ENCODE data around the gene PLD1.
"Not testable (repeated sequence)": the region's sequence is repeated elsewhere in the genome, so short reads cannot be mapped to it uniquely, and the experiment has no call there.

Gene PLD1

DNA sequence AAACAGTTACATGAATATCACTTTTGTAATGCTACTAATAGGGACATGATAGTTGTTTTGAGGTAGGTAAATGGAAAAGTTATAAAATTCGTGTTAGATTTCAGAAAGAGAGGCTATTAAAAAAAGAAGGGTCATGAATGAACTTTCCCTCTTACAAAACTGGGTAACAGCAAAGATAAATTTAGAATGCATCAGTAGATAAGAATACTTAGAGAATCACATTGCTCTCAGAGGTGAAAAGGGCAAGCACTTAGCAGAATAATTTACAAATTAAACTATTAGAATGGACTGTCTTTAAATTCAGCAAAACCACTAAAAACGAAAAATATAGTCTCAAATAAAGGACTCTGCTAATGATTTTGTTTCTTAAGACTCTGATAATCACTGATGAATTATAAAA lies 167.2 kb downstream of the PLD1 start:
- FAIRE-seq (no peak), DNase-seq (ENCODE audit: insufficient read length, low spot score) (no peak)

DNA sequence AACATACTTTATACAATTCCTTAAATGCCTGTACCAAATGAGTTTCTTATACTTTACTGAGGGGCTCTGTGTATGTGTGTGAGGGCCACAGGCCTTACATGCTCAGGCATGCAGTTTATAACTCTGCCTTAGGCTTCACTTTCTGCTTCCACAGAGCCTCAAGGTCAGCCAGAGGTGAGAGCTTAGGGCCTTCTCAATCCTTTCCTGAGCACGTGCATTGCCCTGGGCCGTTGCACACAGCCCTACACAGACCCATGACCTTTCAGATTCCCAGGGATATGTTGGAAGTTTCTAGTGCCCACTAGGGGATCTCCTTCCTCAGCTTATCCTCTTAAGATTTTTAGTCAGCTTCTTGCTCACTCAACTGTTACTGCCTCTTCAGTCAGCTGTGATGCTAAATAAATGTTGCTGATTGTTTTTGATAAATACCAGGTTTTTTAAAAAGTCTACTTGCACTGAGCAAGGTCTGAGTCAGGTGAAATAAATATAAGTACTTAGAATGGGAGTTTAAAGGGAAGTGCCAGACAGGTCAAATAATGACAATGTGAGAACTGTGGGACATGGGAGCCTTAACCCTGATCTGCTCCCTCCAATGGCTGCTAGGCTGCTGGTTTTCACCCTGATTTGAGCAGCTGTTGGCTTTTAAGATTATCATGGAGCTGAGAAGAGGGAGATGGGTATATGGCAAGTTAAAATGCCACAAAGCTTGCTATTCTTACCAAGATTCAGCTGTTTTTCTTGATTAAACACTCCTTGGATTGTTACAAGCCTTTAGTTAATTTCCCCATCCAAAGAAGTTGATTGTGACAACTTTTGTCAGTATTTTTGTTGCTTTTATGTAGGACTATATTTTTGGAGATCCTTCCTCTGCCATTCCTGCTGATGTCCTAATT lies 169.5 kb downstream of the PLD1 start:
- FAIRE-seq, result no peak
- peak; percentile 41 for DNase-seq (ENCODE audit: insufficient read length, low spot score)

DNA sequence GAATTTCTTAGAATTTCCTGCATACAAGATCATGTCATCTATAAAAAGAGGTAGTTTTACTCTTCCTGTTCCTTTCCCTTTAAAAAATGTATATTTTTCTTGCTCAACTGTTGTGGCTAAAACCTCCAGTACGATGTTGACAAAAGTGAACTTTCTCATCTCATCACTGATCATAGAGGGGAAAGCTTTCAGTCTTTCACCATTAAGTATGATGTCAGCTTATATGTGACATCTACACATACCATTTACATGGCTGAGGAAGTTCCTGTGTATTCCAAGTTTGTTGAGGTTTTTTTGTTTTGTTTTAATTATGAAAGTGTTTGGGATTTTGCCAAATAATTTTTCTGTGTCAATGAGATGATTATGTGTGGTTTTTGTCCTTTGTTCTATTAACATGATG lies 173.6 kb downstream of the PLD1 start:
- no peak for FAIRE-seq
- DNase-seq (ENCODE audit: insufficient read length, low spot score), result no peak

DNA sequence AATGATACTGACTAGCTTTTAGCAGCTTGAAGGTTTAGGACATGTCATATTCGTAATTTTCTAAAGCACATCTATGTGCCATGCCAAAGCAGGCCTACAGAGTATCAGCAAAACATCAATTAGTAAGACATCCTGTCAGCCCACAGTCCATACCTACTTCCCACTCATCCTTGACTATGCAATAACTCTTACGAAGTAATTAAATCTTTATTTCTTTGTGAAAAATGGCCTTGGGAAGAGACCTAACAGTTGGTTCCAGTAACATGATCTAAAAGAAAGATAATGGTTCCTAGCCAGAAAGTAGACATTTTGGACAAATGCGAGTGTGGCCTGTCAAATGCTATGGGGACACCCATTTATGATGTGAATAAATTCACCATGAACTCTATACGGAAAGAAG lies 177.5 kb downstream of the PLD1 start:
- FAIRE-seq (no peak), DNase-seq (ENCODE audit: insufficient read length, low spot score) (no peak)

DNA sequence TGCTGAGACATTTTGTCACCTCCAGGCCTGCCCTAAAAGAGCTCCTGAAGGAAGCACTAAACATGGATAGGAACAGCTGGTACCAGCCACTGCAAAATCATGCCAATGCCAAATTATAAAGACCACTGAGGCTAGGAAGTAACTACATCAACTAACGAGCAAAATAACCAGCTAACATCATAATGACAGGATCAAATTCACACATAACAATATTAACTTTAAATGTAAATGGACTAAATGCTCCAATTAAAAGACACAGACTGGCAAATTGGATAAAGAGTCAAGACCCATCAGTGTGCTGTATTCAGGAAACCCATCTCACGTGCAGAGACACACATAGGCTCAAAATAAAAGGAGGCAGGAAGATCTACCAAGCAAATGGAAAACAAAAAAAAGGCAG lies 183.5 kb downstream of the PLD1 start:
- not testable (repeated sequence) for FAIRE-seq

DNA sequence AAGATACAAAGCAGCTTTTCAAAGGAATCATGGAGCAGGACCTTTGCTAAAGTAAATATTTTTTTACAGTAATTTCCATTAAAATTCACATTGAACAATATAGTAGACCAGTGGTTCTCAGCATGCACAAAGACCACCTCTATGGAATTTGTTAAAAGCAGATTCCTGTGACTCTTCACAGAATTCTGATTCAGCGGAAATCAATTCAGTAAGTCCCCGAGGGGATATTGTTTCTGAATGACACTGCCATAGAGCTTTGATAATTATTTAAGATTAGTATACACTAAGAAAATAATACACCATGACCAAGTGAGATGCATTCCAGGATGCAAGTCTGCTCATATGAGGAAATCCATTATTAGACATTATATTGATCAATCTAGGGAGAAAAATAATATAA lies 188.2 kb downstream of the PLD1 start:
- FAIRE-seq (no peak), DNase-seq (ENCODE audit: insufficient read length, low spot score) (peak; percentile 17)

More for the DNA sequence above, 183.5 kb downstream of the PLD1 start:
- not testable (repeated sequence) for DNase-seq (ENCODE audit: insufficient read length, low spot score)

DNA sequence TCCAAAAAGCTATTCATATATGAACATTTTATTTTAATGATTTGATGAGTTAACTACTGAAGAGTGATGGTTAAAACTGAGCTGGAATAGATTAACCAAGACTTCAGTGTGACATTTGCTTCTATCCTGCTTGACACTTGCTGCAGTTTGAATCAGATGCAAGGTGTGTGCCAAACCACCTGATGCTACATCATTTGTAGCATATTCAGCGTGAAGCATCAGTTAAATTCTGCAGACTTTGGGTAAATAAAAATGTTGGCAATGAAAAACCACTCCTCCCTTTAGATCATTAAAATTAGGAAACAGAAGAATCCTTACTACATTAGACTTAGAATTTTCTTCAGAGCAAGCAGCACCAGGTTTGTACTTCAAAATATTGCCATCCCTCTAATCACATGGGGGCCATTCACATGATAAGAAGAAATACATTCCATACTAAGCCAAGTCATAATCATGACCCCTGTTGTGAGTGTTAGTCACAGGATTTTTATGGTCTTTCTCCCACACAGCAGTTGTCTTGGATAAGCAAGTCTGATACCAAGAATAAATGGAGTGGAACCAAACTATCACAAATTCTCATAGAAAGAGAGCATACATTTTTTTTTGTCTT lies 189.4 kb downstream of the PLD1 start:
- FAIRE-seq (no peak), DNase-seq (ENCODE audit: insufficient read length, low spot score) (peak; percentile 19)

DNA sequence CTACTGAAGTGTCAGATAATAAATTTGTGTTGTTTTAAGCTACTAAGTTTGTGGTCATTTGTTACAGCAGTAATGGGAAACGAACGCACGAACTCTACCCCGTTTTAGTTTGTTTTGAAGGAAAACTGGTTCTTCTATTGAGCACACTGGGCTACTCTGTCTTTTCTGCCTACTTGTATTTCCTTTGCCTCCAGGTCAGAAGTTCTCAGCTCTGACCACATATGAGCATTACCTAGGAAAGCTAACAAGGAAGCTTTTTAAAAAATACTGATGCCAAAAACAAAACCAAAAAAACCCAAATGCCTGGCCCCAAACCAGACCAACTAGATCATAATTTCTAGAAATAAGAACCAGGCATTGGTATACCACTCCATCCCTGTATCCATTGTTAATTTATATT lies 193.5 kb downstream of the PLD1 start:
- FAIRE-seq (no peak), DNase-seq (ENCODE audit: insufficient read length, low spot score) (no peak)

DNA sequence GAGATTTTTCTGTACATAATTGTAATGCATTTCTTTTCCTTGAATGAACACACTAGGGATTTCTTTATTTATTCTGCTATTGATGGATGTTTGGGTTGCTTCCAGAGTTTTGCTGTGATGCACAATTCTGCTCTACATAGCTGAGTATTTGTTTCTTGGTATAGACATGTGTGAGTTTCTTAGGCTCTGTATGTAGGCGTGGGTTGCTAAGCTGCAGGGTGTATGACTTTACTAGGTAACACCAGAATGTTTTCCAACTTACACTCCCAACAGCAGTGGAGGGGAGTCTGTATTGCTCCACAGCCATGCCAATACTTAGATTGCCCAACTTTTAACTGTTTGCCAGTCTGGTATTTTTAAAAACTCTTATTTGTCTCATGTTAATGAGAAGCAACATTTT lies 194.6 kb downstream of the PLD1 start:
- FAIRE-seq, result no peak
- DNase-seq (ENCODE audit: insufficient read length, low spot score), result no peak

DNA sequence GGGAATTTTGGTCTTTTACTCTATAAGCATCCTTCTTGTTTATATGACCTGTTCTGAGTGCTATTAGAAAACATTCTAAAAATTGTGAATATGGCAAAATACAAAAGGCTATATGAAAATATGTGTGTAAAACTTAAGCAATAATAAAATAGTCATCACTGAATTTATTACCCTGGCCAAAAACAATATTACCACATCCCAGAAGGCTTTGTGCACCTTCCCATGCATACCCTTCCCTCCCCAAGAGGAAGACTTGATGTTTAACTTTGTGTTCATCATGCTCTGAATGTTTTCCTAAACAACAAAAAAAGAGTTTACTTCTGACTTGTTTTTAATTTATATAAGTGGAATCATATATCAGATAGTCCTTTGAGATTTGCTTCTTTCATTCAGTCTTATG lies 195.0 kb downstream of the PLD1 start:
- no peak for DNase-seq (ENCODE audit: insufficient read length, low spot score)
- FAIRE-seq, result no peak

DNA sequence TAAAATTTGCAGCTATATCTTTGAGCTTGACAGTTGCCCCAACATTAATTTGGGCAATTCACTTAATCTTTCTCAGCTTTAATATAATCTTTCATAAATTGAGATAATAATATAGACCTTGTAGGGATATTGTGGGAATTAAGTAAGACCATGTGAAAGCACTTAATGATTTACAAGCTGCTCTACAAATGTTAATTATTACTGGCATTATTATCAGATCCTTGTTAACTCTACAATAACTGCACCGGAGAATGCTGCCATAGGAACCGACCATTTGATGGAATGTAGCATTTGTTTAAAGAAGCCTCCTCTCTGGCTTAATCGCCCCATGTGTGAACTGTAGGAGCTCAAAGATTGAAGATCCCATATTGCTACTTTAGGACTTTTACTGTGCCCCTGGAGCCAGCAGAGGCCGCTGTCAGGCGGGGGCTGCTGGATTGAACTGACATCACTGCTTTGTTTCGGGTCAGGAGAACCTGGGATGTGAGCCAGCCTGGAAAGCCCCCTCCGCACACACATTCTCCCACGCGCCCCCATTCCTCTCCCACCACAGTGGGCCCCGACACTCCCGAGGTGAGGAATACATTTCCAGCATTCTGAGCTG lies 195.9 kb downstream of the PLD1 start:
- DNase-seq (ENCODE audit: insufficient read length, low spot score) (peak; percentile 28), FAIRE-seq (no peak)

DNA sequence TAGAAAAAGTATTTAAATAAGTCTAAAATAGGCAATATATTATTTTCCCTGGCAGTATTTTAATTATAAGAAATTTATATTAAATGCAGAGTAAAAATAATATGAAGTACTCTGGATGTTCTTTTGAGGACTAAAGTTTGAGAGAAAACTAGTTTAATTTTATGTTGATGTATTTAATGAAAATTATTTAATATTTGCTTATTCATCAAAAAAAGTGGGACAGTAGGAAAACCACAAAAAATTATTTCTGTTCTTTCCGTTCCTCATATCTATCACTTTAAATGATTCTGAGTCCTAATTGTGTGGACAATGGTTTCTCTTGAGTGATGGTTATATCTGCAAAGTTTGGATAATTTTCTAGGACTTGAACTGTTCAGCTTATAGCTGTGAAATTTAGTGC lies 202.8 kb downstream of the PLD1 start:
- FAIRE-seq (no peak), DNase-seq (ENCODE audit: insufficient read length, low spot score) (no peak)

DNA sequence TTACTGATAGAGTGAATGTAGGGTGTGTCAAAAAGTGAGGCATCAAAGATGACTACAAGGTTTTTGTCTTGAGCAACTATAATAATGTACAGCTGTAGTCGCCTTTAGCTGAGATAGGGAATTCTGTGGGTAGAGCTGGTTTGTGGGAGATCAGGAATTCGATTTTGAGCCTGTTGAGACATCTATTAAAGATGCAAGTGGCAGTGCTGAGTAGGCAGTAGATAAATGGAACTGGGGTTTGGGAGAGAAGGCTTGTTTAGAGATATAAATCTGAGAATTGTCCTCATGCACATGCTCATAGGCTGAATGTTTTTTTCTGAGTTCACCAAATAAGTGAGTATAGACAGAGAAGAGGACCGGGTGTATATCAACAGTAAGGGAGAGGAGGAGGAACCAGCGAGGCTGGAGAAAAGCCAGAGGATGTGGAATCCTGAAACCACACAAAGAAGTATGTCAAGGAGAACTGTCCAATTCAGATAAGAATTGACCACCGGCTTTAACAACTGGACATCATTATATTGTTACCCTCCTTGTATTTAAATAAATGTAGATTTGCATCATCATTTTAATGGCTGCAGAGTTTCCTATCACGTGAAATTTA lies 204.0 kb downstream of the PLD1 start:
- no peak for DNase-seq (ENCODE audit: insufficient read length, low spot score)
- FAIRE-seq, result no peak

DNA sequence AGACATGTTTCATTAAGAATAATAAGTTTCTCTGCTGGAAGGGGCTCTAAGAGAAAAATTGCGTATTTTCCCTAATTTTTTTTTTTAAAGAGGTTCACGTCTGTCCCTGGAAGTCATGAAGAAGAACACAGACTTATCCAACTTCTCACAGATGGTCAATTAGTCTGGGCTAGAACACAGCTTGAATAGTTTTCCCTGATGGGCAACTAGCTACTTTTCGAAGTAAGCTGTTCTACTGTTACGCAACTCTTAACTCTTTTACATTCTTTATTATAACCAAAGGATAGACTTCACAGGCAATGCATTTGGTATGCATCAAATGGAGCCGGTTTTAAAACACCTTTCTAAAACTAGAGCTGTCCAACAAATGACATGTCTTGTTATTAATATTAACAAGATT lies 205.9 kb downstream of the PLD1 start:
- DNase-seq (ENCODE audit: insufficient read length, low spot score) (no peak), FAIRE-seq (no peak)

DNA sequence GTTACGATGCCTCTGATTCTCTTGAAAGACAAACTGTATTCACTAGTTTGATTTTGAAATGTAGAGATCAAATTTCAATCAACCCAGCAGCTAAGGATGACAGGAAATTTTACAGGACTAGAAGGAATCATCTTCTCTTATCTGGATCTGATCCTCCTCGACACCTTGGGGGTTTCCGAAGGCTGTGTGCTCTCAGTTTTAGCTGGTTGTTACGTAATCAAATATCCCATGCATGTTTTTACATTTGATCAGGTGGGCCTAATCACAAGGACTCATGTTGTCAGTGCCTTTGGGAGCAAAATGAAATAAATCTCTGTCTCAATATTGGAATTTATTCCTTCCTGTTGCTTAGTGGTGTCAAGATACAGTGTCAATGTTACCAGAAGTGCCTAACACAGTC lies 208.2 kb downstream of the PLD1 start:
- FAIRE-seq (no peak), DNase-seq (ENCODE audit: insufficient read length, low spot score) (no peak)

DNA sequence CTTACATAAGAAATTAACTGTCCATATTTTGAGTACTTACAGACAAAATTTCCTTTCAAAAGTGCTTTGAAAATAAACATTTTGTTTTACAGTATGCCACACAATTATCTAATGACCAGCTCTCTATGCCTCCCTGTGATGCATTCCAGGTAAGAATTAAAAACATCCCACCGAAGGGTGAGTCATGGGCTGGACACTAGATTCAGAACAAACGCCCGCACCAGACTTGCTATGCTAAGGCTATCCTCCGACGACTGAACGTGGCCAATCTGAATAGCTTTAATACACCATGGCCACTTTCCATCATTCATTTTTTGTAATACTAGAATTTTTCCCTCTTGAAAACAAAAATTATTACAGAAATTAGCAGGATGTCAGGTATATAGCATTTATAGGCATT lies 210.3 kb downstream of the PLD1 start:
- no peak for DNase-seq (ENCODE audit: insufficient read length, low spot score)
- no peak for FAIRE-seq

DNA sequence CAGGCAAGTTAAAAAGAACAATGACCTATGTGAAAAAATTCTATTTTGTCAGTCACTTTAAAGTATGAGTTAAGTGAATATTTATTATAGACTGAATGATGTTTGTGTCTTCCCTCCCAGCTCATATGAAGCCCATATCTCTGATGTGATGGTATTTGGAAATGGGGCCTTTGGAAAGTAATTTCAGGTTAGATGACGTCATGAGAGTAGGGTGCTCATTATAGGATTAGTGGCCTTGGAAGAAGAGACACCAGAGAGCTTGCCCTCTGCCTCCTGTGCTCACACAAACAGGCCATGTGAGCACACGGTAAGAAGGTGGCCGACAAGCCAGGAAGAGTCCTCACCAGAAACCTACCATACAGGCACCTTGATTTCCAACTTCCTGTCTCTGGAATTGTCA lies 211.3 kb downstream of the PLD1 start:
- FAIRE-seq, result no peak

DNA sequence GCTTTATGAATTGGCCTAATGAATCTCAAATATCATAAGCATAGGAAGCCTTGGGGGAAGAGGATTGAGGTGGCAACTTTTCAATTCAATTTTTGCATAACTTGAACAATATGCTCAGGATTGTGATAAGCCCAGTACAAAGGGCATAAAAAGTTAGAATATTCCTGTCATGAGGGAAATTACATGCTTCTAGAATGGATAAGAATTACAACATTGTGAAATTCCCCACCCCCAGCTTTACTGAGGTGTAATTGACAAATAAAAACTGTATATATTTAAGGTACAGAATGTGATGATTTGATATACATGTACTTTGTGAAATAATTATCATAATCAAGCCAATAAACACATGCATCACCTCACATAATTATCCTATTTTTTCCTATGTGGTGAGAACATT lies 217.5 kb downstream of the PLD1 start:
- no peak for DNase-seq (ENCODE audit: insufficient read length, low spot score)
- no peak for FAIRE-seq

More for the DNA sequence above, 211.3 kb downstream of the PLD1 start:
- DNase-seq (ENCODE audit: insufficient read length, low spot score), result no peak

DNA sequence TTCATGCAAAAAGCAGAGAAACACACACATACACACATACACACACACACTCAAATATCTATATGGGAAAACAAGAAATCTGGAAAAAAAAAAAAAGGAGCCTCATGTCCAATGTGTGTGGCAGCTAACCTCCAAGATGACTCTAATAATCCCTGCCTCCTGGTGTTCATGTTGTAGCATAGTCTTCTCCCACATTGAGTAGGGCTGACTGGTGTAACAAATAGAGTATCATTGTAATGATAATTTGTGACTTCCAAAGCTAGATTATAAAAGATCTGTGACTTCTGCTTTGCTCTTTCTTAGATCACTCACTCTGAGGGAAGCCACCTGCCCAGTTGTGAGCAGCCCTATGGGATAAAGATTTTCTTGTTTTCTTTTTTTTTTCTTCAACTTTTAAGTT lies 219.2 kb downstream of the PLD1 start:
- FAIRE-seq (no peak), DNase-seq (ENCODE audit: insufficient read length, low spot score) (no peak)

DNA sequence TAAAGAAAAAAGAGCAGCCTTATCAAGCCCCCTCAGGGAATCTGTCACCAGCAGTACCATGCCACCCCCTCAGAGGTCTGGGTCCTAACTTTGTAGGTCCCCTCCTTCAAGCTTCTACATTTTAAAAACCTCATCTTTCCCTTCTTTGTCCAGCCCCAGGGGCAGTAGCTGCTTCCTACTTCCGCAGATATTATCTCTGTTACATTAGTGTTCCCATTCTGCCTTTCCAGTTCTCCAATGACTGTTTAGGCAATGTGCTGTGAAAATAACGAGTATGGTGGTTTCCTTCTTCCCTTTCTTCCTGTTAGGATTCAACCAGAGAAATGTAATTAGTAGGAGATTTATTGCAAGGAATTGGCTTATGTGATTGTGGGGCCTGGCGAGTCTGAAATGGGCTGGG lies 224.0 kb downstream of the PLD1 start:
- DNase-seq (ENCODE audit: insufficient read length, low spot score), result no peak

DNA sequence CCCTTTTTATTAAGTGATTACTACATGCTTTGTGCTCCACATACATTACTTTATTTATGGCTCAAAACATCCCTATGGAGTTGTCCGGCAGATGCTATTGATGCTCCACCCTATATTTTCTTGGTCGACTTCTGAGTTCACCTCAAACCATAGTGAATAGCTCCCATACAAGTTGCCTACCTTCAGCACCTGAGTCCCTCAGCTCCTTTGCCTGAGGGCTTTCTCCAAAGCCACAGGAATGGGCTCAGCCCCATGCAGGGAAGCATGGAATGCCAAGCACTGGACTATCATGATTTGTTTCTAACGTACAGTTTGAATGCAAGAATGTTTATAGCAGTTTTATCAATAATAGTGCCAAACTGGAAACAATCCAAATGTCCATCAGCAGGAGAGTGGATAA lies 225.2 kb downstream of the PLD1 start:
- DNase-seq (ENCODE audit: insufficient read length, low spot score), result no peak
- FAIRE-seq, result no peak

More for the DNA sequence above, 224.0 kb downstream of the PLD1 start:
- no peak for FAIRE-seq
